K562 (cell line): ENCODE results near the gene EMC1. TPM values are rescaled to one million over a fixed set of nuclear protein-coding genes. Genes with fewer than 3 reads are reported as not detected.

ENCODE experiments used
- CHD1 ChIP-seq: fragments of 200-600 bp; sonication (generic); IDR thresholded peaks from one replicate; pipeline ENCODE4 v1.6.1; 2012; ENCODE audit warnings: mild to moderate bottlenecking, moderate library complexity, low read length, inconsistent platforms
- RFX1 ChIP-seq: fragments of 450-650 bp; IDR thresholded peaks from 2 replicates; pipeline ENCODE4 v1.6.1; 2016; ENCODE audit warnings: mild to moderate bottlenecking, moderate library complexity
- SNRNP70 ChIP-seq: fragments of 200-400 bp; formaldehyde crosslinking; optimal IDR thresholded peaks from 2 replicates; pipeline ENCODE3; 2017; ENCODE audit warnings: low read depth, low read length
- SREBF2 ChIP-seq: sonication (generic); formaldehyde crosslinking; IDR thresholded peaks from 2 replicates; pipeline ENCODE4 v1.4.0; 2020; ENCODE audit warnings: mild to moderate bottlenecking, missing genetic modification reagents
- ZBED1 ChIP-seq: IDR thresholded peaks from 2 replicates; pipeline ENCODE4 v1.6.1; 2014
- ZBTB1 ChIP-seq: sonication (generic); formaldehyde crosslinking; IDR thresholded peaks from 2 replicates; pipeline ENCODE4 v1.8.1; 2023; ENCODE audit warnings: missing genetic modification reagents, low read depth, mild to moderate bottlenecking, borderline replicate concordance
- ZNF175 ChIP-seq: fragments of 200-800 bp; sonication (Bioruptor generic); IDR thresholded peaks from 2 replicates; pipeline ENCODE4 v1.6.1; 2016; ENCODE audit warnings: low read depth, mild to moderate bottlenecking, missing genetic modification characterization, missing compliant biosample characterization
- polyA plus RNA-seq, 8 experiments: library from polyadenylated mRNA; depleted of rRNA in 4 of 8; stranded (reverse) in 5 of 8; unstranded in 3 of 8; fragments of >200 nt; fragmentation: Nextera tagmentation in 2 of 8; fragmentation: Illumina TruSeq in 1 of 8; extraction: Ambion mirVana in 2 of 8; extraction: Trizol in 1 of 8; gene quantifications; 2 replicates each; pipeline versions ENCODE4 v1.2.1 to v1.2.3, GENCODE V29; 2011 to 2014; ENCODE audit warnings: inconsistent platforms in 1 of 8, missing spikeins in 1 of 8
- total RNA-seq, 7 experiments: library from RNA; depleted of rRNA in 6 of 7; stranded (reverse); fragments of >200 nt in 6 of 7; fragmentation: Illumina TruSeq in 2 of 7; extraction: Trizol in 2 of 7; gene quantifications; 2 replicates each; pipeline versions ENCODE4 v1.2.1 to v1.2.3, GENCODE V29; 2011 to 2021; ENCODE audit warnings: low replicate concordance in 1 of 7
- TF ChIP-seq, protein P1 (sequence below): sonication (generic); formaldehyde crosslinking; IDR thresholded peaks from 2 replicates; pipeline ENCODE4 v1.8.0; 2023; ENCODE audit warnings: mild to moderate bottlenecking, missing genetic modification reagents

Gene EMC1
- total and polyA plus RNA-seq, 9 of the 15 experiments (the other 6 are each of a cell fraction or from before 2014, with no cell fraction given) = 17.8 to 88.2 (median 37.4) TPM

DNA sequence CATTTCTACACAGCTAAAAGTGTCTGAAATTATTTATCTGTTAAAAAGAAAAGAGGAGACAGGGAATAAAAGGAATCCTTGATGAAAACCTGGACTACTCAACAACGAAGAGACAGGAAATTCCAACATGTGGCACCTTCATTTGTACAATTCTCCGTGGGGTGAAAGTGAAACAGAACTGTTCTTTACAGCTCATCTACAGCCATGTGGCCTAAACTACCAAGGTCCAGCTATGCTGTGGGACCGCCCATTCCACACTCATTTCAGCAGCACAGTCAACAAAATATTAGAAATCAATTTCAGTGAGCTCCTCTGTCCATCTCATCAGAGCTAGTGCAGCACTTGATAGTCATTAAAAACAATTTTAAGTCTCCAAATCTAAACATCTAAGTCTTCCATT is 85.3 kb downstream of the EMC1 start (continued):
- TF ChIP-seq, protein P1, sequence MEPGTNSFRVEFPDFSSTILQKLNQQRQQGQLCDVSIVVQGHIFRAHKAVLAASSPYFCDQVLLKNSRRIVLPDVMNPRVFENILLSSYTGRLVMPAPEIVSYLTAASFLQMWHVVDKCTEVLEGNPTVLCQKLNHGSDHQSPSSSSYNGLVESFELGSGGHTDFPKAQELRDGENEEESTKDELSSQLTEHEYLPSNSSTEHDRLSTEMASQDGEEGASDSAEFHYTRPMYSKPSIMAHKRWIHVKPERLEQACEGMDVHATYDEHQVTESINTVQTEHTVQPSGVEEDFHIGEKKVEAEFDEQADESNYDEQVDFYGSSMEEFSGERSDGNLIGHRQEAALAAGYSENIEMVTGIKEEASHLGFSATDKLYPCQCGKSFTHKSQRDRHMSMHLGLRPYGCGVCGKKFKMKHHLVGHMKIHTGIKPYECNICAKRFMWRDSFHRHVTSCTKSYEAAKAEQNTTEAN = no peak
- TF ChIP-seq ZBTB1 (CRISPR knock-in tag) = no peak
- TF ChIP-seq ZNF175 (CRISPR knock-in tag) = no peak
- no peak for TF ChIP-seq RFX1
- no peak for TF ChIP-seq SREBF2 (CRISPR knock-in tag)
- no peak for TF ChIP-seq SNRNP70
- no peak for TF ChIP-seq CHD1
- no peak for TF ChIP-seq ZBED1

Other genes starting within 250 kb of the EMC1 start
- gene UBR4, start 41.3 kb downstream of the EMC1 start, total RNA-seq (2014; rRNA removed) = 140 and 153 TPM in 2 replicates
- gene UBR4, start 41.3 kb downstream of the EMC1 start, total RNA-seq (2014; rRNA removed; fragmentation: Illumina TruSeq; extraction: Trizol) = 88.5 and 99.0 TPM in 2 replicates
- gene UBR4, start 41.3 kb downstream of the EMC1 start, total RNA-seq (2015; rRNA removed; fragmentation: Illumina TruSeq; extraction: Trizol) = 91.3 and 98.2 TPM in 2 replicates
- 218 and 237 TPM in 2 replicates for gene UBR4, start 41.3 kb downstream of the EMC1 start, total RNA-seq (2021)
- 55.4 and 85.4 TPM in 2 replicates for gene UBR4, start 41.3 kb downstream of the EMC1 start, polyA plus RNA-seq (2011; rRNA removed)
- gene UBR4, start 41.3 kb downstream of the EMC1 start, polyA plus RNA-seq (2014; fragmentation: Illumina TruSeq; extraction: Trizol) = 274 and 277 TPM in 2 replicates
- gene UBR4, start 41.3 kb downstream of the EMC1 start, polyA plus RNA-seq (2014; fragmentation: Nextera tagmentation; extraction: Ambion mirVana) = 100 to 1,000 TPM; 110 to 123 TPM
- 174 and 182 TPM in 2 replicates for gene UBR4, start 41.3 kb downstream of the EMC1 start, polyA plus RNA-seq (2014; rRNA removed)
- gene MRTO4, start 281 bp upstream of the EMC1 start, total RNA-seq (2014; rRNA removed) = 150 and 153 TPM in 2 replicates
- 136 and 145 TPM in 2 replicates for gene MRTO4, start 281 bp upstream of the EMC1 start, total RNA-seq (2014; rRNA removed; fragmentation: Illumina TruSeq; extraction: Trizol)
- gene MRTO4, start 281 bp upstream of the EMC1 start, total RNA-seq (2015; rRNA removed; fragmentation: Illumina TruSeq; extraction: Trizol) = 153 and 154 TPM in 2 replicates
- gene MRTO4, start 281 bp upstream of the EMC1 start, total RNA-seq (2021) = 138 and 146 TPM in 2 replicates
- 93.7 and 105 TPM in 2 replicates for gene MRTO4, start 281 bp upstream of the EMC1 start, polyA plus RNA-seq (2011; rRNA removed)
- gene MRTO4, start 281 bp upstream of the EMC1 start, polyA plus RNA-seq (2014; fragmentation: Illumina TruSeq; extraction: Trizol) = 163 and 173 TPM in 2 replicates
- gene MRTO4, start 281 bp upstream of the EMC1 start, polyA plus RNA-seq (2014; fragmentation: Nextera tagmentation; extraction: Ambion mirVana) = 100 to 1,000 TPM in 1 of 2 experiments, 10 to 100 TPM in 1; 62.0 to 146 TPM
- 152 and 153 TPM in 2 replicates for gene MRTO4, start 281 bp upstream of the EMC1 start, polyA plus RNA-seq (2014; rRNA removed)
- 0.54 and 0.78 TPM in 2 replicates for gene AKR7A3, start 37.2 kb upstream of the EMC1 start, total RNA-seq (2014; rRNA removed)
- 0.22 TPM in 2 replicates for gene AKR7A3, start 37.2 kb upstream of the EMC1 start, total RNA-seq (2014; rRNA removed; fragmentation: Illumina TruSeq; extraction: Trizol)
- gene AKR7A3, start 37.2 kb upstream of the EMC1 start, total RNA-seq (2015; rRNA removed; fragmentation: Illumina TruSeq; extraction: Trizol) = 0.45 and 0.58 TPM in 2 replicates
- gene AKR7A3, start 37.2 kb upstream of the EMC1 start, total RNA-seq (2021) = 0.91 and 1.2 TPM in 2 replicates
- 0.33 and 0.49 TPM in 2 replicates for gene AKR7A3, start 37.2 kb upstream of the EMC1 start, polyA plus RNA-seq (2011; rRNA removed)
- 0.13 and 0.25 TPM in 2 replicates for gene AKR7A3, start 37.2 kb upstream of the EMC1 start, polyA plus RNA-seq (2014; fragmentation: Illumina TruSeq; extraction: Trizol)
- under 1 TPM in 1 of 2 experiments, not detected in 1; 0.04 TPM for gene AKR7A3, start 37.2 kb upstream of the EMC1 start, polyA plus RNA-seq (2014; fragmentation: Nextera tagmentation; extraction: Ambion mirVana)
- gene AKR7A3, start 37.2 kb upstream of the EMC1 start, polyA plus RNA-seq (2014; rRNA removed) = 0.74 and 1.5 TPM in 2 replicates
- gene AKR7A2, start 60.6 kb upstream of the EMC1 start, total RNA-seq (2014; rRNA removed) = 78.4 and 108 TPM in 2 replicates
- 26.1 and 32.3 TPM in 2 replicates for gene AKR7A2, start 60.6 kb upstream of the EMC1 start, total RNA-seq (2014; rRNA removed; fragmentation: Illumina TruSeq; extraction: Trizol)
- gene AKR7A2, start 60.6 kb upstream of the EMC1 start, total RNA-seq (2015; rRNA removed; fragmentation: Illumina TruSeq; extraction: Trizol) = 65.2 and 66.0 TPM in 2 replicates
- 71.7 and 74.4 TPM in 2 replicates for gene AKR7A2, start 60.6 kb upstream of the EMC1 start, total RNA-seq (2021)
- gene AKR7A2, start 60.6 kb upstream of the EMC1 start, polyA plus RNA-seq (2011; rRNA removed) = 49.4 and 57.1 TPM in 2 replicates
- gene AKR7A2, start 60.6 kb upstream of the EMC1 start, polyA plus RNA-seq (2014; fragmentation: Illumina TruSeq; extraction: Trizol) = 41.1 and 50.6 TPM in 2 replicates
- gene AKR7A2, start 60.6 kb upstream of the EMC1 start, polyA plus RNA-seq (2014; fragmentation: Nextera tagmentation; extraction: Ambion mirVana) = 1 to 10 TPM; 2.0 to 4.0 TPM
- gene AKR7A2, start 60.6 kb upstream of the EMC1 start, polyA plus RNA-seq (2014; rRNA removed) = 74.7 and 83.6 TPM in 2 replicates
- 28.9 and 34.0 TPM in 2 replicates for gene SLC66A1, start 60.8 kb upstream of the EMC1 start, total RNA-seq (2014; rRNA removed)
- gene SLC66A1, start 60.8 kb upstream of the EMC1 start, total RNA-seq (2014; rRNA removed; fragmentation: Illumina TruSeq; extraction: Trizol) = 8.5 and 10.4 TPM in 2 replicates
- 18.6 and 21.6 TPM in 2 replicates for gene SLC66A1, start 60.8 kb upstream of the EMC1 start, total RNA-seq (2015; rRNA removed; fragmentation: Illumina TruSeq; extraction: Trizol)
- gene SLC66A1, start 60.8 kb upstream of the EMC1 start, total RNA-seq (2021) = 26.5 and 29.5 TPM in 2 replicates
- 27.0 and 29.2 TPM in 2 replicates for gene SLC66A1, start 60.8 kb upstream of the EMC1 start, polyA plus RNA-seq (2011; rRNA removed)
- gene SLC66A1, start 60.8 kb upstream of the EMC1 start, polyA plus RNA-seq (2014; fragmentation: Illumina TruSeq; extraction: Trizol) = 16.3 and 26.6 TPM in 2 replicates
- 1 to 10 TPM; 1.2 to 1.6 TPM for gene SLC66A1, start 60.8 kb upstream of the EMC1 start, polyA plus RNA-seq (2014; fragmentation: Nextera tagmentation; extraction: Ambion mirVana)
- 35.2 and 40.8 TPM in 2 replicates for gene SLC66A1, start 60.8 kb upstream of the EMC1 start, polyA plus RNA-seq (2014; rRNA removed)
- gene CAPZB, start 234.0 kb upstream of the EMC1 start, total RNA-seq (2014; rRNA removed) = 57.6 and 83.6 TPM in 2 replicates
- gene CAPZB, start 234.0 kb upstream of the EMC1 start, total RNA-seq (2014; rRNA removed; fragmentation: Illumina TruSeq; extraction: Trizol) = 131 and 133 TPM in 2 replicates
- gene CAPZB, start 234.0 kb upstream of the EMC1 start, total RNA-seq (2015; rRNA removed; fragmentation: Illumina TruSeq; extraction: Trizol) = 147 and 148 TPM in 2 replicates
- gene CAPZB, start 234.0 kb upstream of the EMC1 start, total RNA-seq (2021) = 237 and 241 TPM in 2 replicates
- 119 and 122 TPM in 2 replicates for gene CAPZB, start 234.0 kb upstream of the EMC1 start, polyA plus RNA-seq (2011; rRNA removed)
- gene CAPZB, start 234.0 kb upstream of the EMC1 start, polyA plus RNA-seq (2014; fragmentation: Illumina TruSeq; extraction: Trizol) = 259 and 297 TPM in 2 replicates
- 100 to 1,000 TPM in 1 of 2 experiments, 10 to 100 TPM in 1; 70.0 to 115 TPM for gene CAPZB, start 234.0 kb upstream of the EMC1 start, polyA plus RNA-seq (2014; fragmentation: Nextera tagmentation; extraction: Ambion mirVana)
- gene CAPZB, start 234.0 kb upstream of the EMC1 start, polyA plus RNA-seq (2014; rRNA removed) = 125 and 134 TPM in 2 replicates